Fibroblast of the conjunctiva (primary cell): ENCODE data around the gene RNF123.

ENCODE experiments used
- DNase-seq: peaks from one replicate; pipeline ENCODE4 v3.0.0-alpha.2; 2010; ENCODE audit warnings: low read depth

The RNF123 gene

GRCh38 chr3:49689046-49689907, at the start of gene RNF123, which contains the start of gene MST1:
RNF123 (plus strand) TSS chr3:49689557; CDS start chr3:49691166, 1,609 bp downstream.
MST1 (minus strand) TSS chr3:49689474; CDS start chr3:49688691, 783 bp downstream.
- peak; percentile 75 for DNase-seq

- no peak for DNase-seq
These were observed 48.1 kb upstream of the RNF123 start for GRCh38 chr3:49641292-49641691.

- no peak for DNase-seq
These were observed 47.2 kb upstream of the RNF123 start for GRCh38 chr3:49641921-49642707.

GRCh38 chr3:49642708-49643145, 46.6 kb upstream of the RNF123 start:
- DNase-seq, result no peak

GRCh38 chr3:49644684-49645083, 44.7 kb upstream of the RNF123 start:
- DNase-seq, result no peak

- DNase-seq, result no peak
These were observed 43.1 kb upstream of the RNF123 start for GRCh38 chr3:49646236-49646635.

- DNase-seq, result no peak
These were observed 41.6 kb upstream of the RNF123 start for GRCh38 chr3:49647741-49648140.

- no peak for DNase-seq
These were observed 40.9 kb upstream of the RNF123 start for GRCh38 chr3:49648354-49649019.

GRCh38 chr3:49649576-49649975, 39.8 kb upstream of the RNF123 start:
- no peak for DNase-seq

GRCh38 chr3:49650177-49650576, 39.2 kb upstream of the RNF123 start:
- DNase-seq, result no peak

- DNase-seq, result no peak
These were observed 38.7 kb upstream of the RNF123 start for GRCh38 chr3:49650637-49651036.

- DNase-seq, result no peak
These were observed 37.0 kb upstream of the RNF123 start for GRCh38 chr3:49652218-49652902.

- DNase-seq, result no peak
These were observed 36.4 kb upstream of the RNF123 start for GRCh38 chr3:49652903-49653415.

- DNase-seq, result no peak
These were observed 35.7 kb upstream of the RNF123 start for GRCh38 chr3:49653621-49654020.

GRCh38 chr3:49654176-49654825, 35.1 kb upstream of the RNF123 start:
- no peak for DNase-seq

- DNase-seq, result no peak
These were observed 34.3 kb upstream of the RNF123 start for GRCh38 chr3:49654955-49655556.

GRCh38 chr3:49655731-49656285, 33.5 kb upstream of the RNF123 start:
- no peak for DNase-seq

GRCh38 chr3:49656541-49657112, 32.7 kb upstream of the RNF123 start:
- DNase-seq, result no peak

GRCh38 chr3:49657208-49657915, 32.0 kb upstream of the RNF123 start:
- no peak for DNase-seq
